RCC 7860 (cell line): ENCODE measurements around the gene PAPPA.

ENCODE experiments used
- DNase-seq: peaks from one replicate; pipeline ENCODE4 v3.0.0-alpha.2; 2015; ENCODE audit warnings: low spot score
- FAIRE-seq: peaks from 2 replicates; lab custom pipeline; 2012; peaks lifted over from hg19 to GRCh38; lab: Jason Lieb, UNC

The PAPPA gene

DNA sequence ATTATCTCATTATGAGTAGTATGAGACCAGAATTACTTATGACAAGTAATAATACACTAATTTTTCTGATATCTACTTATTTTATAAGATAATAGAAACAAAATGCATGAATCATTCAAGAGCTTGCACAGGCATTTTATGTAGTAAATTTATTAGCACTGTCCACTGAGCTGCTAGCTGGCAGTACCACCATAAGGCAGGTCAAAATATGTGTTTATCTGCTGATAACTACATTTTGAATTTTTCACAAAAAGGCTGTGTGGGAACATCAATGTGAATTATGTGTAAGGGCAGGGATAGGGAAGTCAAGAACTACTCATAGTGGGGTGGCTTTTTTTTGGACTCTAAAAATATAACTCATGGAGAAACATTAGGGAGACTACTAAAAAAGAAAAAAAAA lies 249.6 kb downstream of the PAPPA start:
- DNase-seq (no peak), FAIRE-seq (no peak)

GRCh38 chr9:116404228-116404627 lies 250.6 kb downstream of the PAPPA start:
- DNase-seq (no peak), FAIRE-seq (no peak)

DNA sequence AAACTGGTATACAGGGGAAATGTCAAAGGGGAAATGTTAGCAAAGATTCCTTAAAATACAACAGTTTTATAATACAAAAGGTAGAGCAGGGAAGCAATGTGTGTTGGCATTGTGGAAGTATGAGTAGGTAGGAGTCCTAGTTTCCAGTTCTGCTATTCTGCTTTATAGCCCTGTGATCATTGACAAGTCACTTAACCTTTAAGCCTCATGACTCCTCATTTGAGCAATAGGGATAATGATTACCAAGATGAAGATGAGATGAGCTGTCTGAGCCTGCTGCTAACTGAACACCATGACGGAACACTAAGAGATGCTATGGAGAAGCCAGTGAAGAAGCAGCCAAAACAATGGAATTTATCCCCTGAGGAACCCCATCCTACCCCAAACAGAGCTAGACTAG lies 251.7 kb downstream of the PAPPA start:
- DNase-seq (peak; percentile 77), FAIRE-seq (peak; percentile 95)

DNA sequence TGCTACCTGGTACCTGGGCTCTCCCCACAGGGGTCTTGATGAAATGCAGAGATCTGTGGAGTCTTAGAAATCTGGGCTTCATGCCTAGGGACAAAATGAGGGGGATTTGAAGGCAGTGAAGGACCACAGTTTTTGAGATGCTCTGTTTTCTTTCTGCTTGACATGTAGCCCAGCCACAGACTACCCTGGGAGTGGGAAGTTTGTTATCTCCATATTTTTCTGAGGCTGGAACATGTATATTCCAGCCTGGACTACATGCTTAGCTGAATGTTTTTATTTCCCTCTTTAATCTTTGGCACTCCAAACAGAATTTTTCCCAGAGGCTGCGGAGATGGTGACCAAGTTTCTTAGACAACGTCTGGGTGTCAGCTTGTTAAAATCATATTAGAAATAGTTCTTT lies 252.9 kb downstream of the PAPPA start:
- no peak for FAIRE-seq

GRCh38 chr9:116409129-116409528 lies 255.5 kb downstream of the PAPPA start:
- FAIRE-seq: no peak
- no peak for DNase-seq

More for the DNA sequence above, 252.9 kb downstream of the PAPPA start:
- no peak for DNase-seq

- FAIRE-seq (no peak), DNase-seq (no peak)
These were observed 256.0 kb downstream of the PAPPA start for GRCh38 chr9:116409638-116410037.

GRCh38 chr9:116411506-116411905 lies 257.9 kb downstream of the PAPPA start:
- FAIRE-seq (peak; percentile 64), DNase-seq (no peak)

GRCh38 chr9:116414374-116414773 lies 260.8 kb downstream of the PAPPA start:
- DNase-seq (no peak), FAIRE-seq (no peak)

DNA sequence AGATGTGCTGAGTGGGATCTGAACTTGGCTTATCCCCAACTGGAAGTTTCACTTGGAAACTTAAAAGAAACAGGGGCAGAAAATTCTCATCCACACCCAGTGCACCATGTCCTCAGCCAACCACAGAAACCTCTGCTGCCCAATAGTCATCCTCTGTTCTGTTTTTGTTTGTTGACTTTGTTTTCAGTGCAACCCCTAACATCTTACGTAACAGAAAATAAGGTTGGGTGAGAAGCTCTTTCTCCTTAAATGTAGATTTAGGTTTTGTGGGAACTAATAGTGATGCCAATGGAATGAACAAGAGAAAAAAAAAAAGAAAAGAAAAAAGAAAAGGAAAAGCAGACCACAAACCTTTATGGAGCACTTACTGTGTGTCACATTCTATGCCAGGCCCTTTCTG lies 262.8 kb downstream of the PAPPA start:
- FAIRE-seq: no peak
- no peak for DNase-seq

GRCh38 chr9:116417464-116417863 lies 263.9 kb downstream of the PAPPA start:
- no peak for DNase-seq
- no peak for FAIRE-seq

- FAIRE-seq (no peak), DNase-seq (no peak)
These were observed 265.6 kb downstream of the PAPPA start for GRCh38 chr9:116419181-116419580.

- DNase-seq: peak; percentile 72
These were observed 267.5 kb downstream of the PAPPA start for GRCh38 chr9:116420993-116421538.

GRCh38 chr9:116422119-116422979 lies 268.8 kb downstream of the PAPPA start:
- FAIRE-seq (no peak), DNase-seq (no peak)

More at GRCh38 chr9:116420993-116421538, 267.5 kb downstream of the PAPPA start:
- FAIRE-seq: peak; percentile 67

DNA sequence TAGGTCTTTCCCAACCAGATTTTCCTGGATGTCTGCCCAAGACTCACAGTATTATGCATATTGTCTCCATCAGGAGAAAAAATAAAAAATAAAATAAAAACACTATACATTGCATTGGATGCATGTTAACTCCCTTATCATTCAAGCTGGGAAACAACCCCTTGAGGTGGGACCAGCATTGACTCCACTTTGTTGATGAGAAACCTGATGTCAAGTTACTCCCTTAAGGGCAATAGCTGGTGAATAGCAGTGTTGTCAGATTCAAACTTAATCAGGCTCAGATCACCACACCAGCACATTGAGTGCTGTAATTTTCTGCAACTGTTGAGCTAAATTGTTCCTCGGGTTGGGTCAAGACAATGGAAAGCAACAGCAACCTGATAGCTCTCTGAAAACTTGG lies 269.6 kb downstream of the PAPPA start:
- no peak for DNase-seq
- FAIRE-seq: no peak

GRCh38 chr9:116425244-116425643 lies 271.7 kb downstream of the PAPPA start:
- no peak for DNase-seq
- no peak for FAIRE-seq

GRCh38 chr9:116430849-116431248 lies 277.3 kb downstream of the PAPPA start:
- FAIRE-seq: no peak
- no peak for DNase-seq

DNA sequence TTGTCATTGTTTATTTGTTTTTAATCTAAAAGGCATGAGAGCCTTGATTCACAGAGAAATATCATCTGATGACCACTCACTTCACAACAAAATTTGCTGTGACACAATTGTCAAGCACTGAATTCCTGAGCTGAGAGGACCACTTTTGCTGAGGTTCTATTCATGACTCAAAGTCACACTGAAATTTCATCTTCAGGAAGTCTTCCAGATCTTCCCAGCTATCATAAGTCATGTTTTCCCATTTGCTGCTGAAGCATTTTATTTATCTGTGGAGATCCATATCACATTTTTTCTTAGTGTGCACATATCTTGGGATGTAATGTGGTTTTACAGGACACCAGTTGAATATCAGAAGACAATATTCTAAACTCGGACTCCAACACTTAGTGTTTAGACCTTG lies 278.5 kb downstream of the PAPPA start:
- FAIRE-seq (no peak), DNase-seq (no peak)

DNA sequence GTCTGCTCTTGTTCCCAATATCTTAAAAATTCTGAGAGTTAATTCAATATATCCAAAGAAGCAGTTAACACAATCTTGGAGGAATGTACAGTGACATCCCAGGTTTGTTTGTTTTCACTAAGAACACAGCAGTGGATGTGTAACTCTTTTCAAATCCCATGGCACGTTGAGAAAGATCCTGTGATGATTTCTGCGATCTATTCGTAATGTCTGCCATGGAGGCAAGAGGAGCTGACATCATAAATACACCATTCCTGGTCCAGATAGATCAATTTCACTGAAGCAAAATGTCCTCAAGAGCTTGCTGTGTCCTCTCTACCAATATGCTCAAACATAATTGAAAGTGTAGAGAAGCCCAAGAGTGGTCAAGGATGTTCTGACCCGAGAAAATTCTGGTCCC lies 280.7 kb downstream of the PAPPA start:
- FAIRE-seq: no peak
- DNase-seq: no peak

GRCh38 chr9:116435706-116436105 lies 282.1 kb downstream of the PAPPA start:
- no peak for FAIRE-seq
- no peak for DNase-seq

- DNase-seq (no peak), FAIRE-seq (no peak)
These were observed 282.5 kb downstream of the PAPPA start for GRCh38 chr9:116436121-116436520.

- DNase-seq (no peak), FAIRE-seq (no peak)
These were observed 284.1 kb downstream of the PAPPA start for GRCh38 chr9:116437411-116438370.
